ENCODE results near the gene NECTIN1. TPM values are rescaled to one million over a fixed set of nuclear protein-coding genes. Genes with fewer than 3 reads are reported as not detected.

Gene NECTIN1
- total RNA-seq, 1 donor from 2014 or later: 36.7 TPM

GRCh38 chr11:119692540-119692820 lies 36.5 kb downstream of the NECTIN1 start:
- no peak for TF ChIP-seq CTCF (IDR thresholded peaks at IDR 0.05)
- ChIA-PET POLR2A (no interaction called here), CTCF (no interaction called here)
- DNase-seq: no peak
- Mint-ChIP-seq H3K4me1 (peaks cover 14% of the 10 kb centered on the region), H3K36me3 (ENCODE audit: low read depth) (no peaks in the 10 kb centered on the region), H3K4me3 (no peak overlapping the region), H3K9me3 (no peaks in the 10 kb centered on the region), H3K27ac (no peak overlapping the region), H3K27me3 (peaks cover 3% of the 10 kb centered on the region)
- ATAC-seq (ENCODE audit: low read depth): no peak
- intact Hi-C loops (cut with micrococcal nuclease): no loop called here

- peaks cover 3% of the 10 kb centered on the region for H3K27me3 Mint-ChIP-seq
- no peak overlapping the region for H3K27ac Mint-ChIP-seq
- intact Hi-C loops (cut with micrococcal nuclease): no loop called here
Measured at GRCh38 chr11:119691701-119692539, 37.1 kb downstream of the NECTIN1 start.

GRCh38 chr11:119691020-119691666 lies 37.9 kb downstream of the NECTIN1 start:
- H3K9me3 Mint-ChIP-seq: no peaks in the 10 kb centered on the region
- ChIA-PET POLR2A (no interaction called here), CTCF (no interaction called here)
- DNase-seq (no peak), ATAC-seq (ENCODE audit: low read depth) (no peak)
- no peak overlapping the region for H3K4me3 Mint-ChIP-seq
- peaks cover 3% of the 10 kb centered on the region for H3K27me3 Mint-ChIP-seq
- TF ChIP-seq CTCF (IDR thresholded peaks at IDR 0.05): no peak
- intact Hi-C loops (cut with micrococcal nuclease): no loop called here
- no peak overlapping the region for H3K27ac Mint-ChIP-seq
- peaks cover 14% of the 10 kb centered on the region for H3K4me1 Mint-ChIP-seq
- H3K36me3 Mint-ChIP-seq (ENCODE audit: low read depth): no peaks in the 10 kb centered on the region

More at GRCh38 chr11:119691701-119692539, 37.1 kb downstream of the NECTIN1 start:
- no peak overlapping the region for H3K4me3 Mint-ChIP-seq
- ATAC-seq (ENCODE audit: low read depth): no peak
- H3K9me3 Mint-ChIP-seq: no peaks in the 10 kb centered on the region
- DNase-seq: no peak
- H3K4me1 Mint-ChIP-seq: peaks cover 14% of the 10 kb centered on the region
- H3K36me3 Mint-ChIP-seq (ENCODE audit: low read depth): no peaks in the 10 kb centered on the region
- ChIA-PET POLR2A (no interaction called here), CTCF (no interaction called here)
- TF ChIP-seq CTCF (IDR thresholded peaks at IDR 0.05): no peak

GRCh38 chr11:119689302-119689701 lies 39.7 kb downstream of the NECTIN1 start:
- H3K27me3 Mint-ChIP-seq: peaks cover 3% of the 10 kb centered on the region
- peaks cover 9% of the 10 kb centered on the region for H3K4me1 Mint-ChIP-seq
- no peaks in the 10 kb centered on the region for H3K9me3 Mint-ChIP-seq
- TF ChIP-seq CTCF (IDR thresholded peaks at IDR 0.05): no peak
- ChIA-PET CTCF (no interaction called here), POLR2A (no interaction called here)
- DNase-seq (no peak), ATAC-seq (ENCODE audit: low read depth) (no peak)
- H3K4me3 Mint-ChIP-seq: no peak overlapping the region
- intact Hi-C loops (cut with micrococcal nuclease): no loop called here
- H3K27ac Mint-ChIP-seq: no peak overlapping the region
- no peaks in the 10 kb centered on the region for H3K36me3 Mint-ChIP-seq (ENCODE audit: low read depth)

- no peak overlapping the region for H3K27ac Mint-ChIP-seq
- peaks cover 3% of the 10 kb centered on the region for H3K27me3 Mint-ChIP-seq
- no peaks in the 10 kb centered on the region for H3K9me3 Mint-ChIP-seq
- DNase-seq (no peak), ATAC-seq (ENCODE audit: low read depth) (no peak)
- ChIA-PET POLR2A (no interaction called here), CTCF (no interaction called here)
- H3K4me3 Mint-ChIP-seq: no peak overlapping the region
- no peaks in the 10 kb centered on the region for H3K36me3 Mint-ChIP-seq (ENCODE audit: low read depth)
- TF ChIP-seq CTCF (IDR thresholded peaks at IDR 0.05): no peak
- intact Hi-C loops (cut with micrococcal nuclease): no loop called here
- H3K4me1 Mint-ChIP-seq: peaks cover 2% of the 10 kb centered on the region
Measured at GRCh38 chr11:119688356-119688755, 40.6 kb downstream of the NECTIN1 start.

Data from activated B cell treated with CpG ODN at 0.5 μM for 24 hours (primary cell).